HG03196 (cell line): ENCODE measurements around the gene LRRC8A.
A peak's percentile ranks its signal among the peaks of the same experiment; 100 is the strongest.

Source experiments
- ATAC-seq: cut with Tn5 transposase; IDR thresholded peaks from one replicate; pipeline ENCODE4 v1.9.1; 2021; ENCODE audit not compliant: unreplicated experiment

LRRC8A gene

GRCh38 chr9:128899566-128900322 lies 17.8 kb downstream of the LRRC8A start:
- ATAC-seq: no peak

GRCh38 chr9:128901379-128901778 lies 19.4 kb downstream of the LRRC8A start:
- no peak for ATAC-seq

DNA sequence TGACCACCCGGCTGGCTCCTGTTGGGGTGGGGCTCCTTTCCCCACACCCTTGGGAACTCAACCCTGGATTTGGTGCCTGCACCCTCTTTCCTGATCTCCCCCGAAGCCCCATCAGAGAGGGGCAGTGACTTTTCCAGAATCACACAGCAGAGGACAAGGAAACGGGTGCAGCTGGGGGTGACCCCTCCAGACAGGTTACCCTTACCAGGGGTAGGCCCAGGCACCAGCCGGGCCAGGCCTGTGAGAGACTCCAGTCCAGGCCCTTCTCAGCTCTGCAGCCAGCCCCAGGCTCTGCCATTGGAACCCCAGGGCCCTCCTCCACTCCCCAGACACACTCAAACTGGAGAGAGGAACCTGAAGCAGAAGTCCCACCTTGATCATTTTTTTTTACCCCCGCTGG lies 19.9 kb downstream of the LRRC8A start:
- ATAC-seq: peak; percentile 10

- peak; percentile 77 for ATAC-seq
These were observed 20.6 kb downstream of the LRRC8A start for GRCh38 chr9:128902351-128903078.

GRCh38 chr9:128903079-128903461 lies 21.1 kb downstream of the LRRC8A start:
- no peak for ATAC-seq

- no peak for ATAC-seq
These were observed 22.1 kb downstream of the LRRC8A start for GRCh38 chr9:128903871-128904620.

- no peak for ATAC-seq
These were observed 24.0 kb downstream of the LRRC8A start for GRCh38 chr9:128905964-128906363.

DNA sequence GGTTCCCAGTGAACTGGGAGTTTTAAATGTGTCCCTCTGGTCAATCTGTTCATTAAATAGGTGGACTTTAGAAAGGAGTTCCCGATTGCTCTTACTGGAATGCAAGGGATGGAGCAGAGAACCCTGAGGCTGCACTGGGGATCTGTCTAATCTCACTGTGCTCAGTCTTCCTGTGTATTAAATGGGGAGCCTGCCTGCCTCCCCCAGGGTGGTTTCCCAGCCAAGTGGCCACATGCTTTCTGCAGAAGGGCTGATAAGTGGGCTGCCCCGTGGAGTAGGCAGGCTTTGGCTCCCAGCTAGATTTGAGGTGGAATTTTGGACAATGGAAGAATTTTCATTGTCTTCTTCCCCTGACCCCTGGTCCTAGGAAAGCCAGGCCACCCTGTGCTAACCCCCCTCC lies 24.8 kb downstream of the LRRC8A start:
- ATAC-seq: no peak

DNA sequence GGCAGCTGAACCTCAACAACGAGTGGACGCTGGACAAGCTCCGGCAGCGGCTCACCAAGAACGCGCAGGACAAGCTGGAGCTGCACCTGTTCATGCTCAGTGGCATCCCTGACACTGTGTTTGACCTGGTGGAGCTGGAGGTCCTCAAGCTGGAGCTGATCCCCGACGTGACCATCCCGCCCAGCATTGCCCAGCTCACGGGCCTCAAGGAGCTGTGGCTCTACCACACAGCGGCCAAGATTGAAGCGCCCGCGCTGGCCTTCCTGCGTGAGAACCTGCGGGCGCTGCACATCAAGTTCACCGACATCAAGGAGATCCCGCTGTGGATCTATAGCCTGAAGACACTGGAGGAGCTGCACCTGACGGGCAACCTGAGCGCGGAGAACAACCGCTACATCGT lies 26.4 kb downstream of the LRRC8A start:
- no peak for ATAC-seq

GRCh38 chr9:128909859-128910258 lies 27.9 kb downstream of the LRRC8A start:
- ATAC-seq: no peak

DNA sequence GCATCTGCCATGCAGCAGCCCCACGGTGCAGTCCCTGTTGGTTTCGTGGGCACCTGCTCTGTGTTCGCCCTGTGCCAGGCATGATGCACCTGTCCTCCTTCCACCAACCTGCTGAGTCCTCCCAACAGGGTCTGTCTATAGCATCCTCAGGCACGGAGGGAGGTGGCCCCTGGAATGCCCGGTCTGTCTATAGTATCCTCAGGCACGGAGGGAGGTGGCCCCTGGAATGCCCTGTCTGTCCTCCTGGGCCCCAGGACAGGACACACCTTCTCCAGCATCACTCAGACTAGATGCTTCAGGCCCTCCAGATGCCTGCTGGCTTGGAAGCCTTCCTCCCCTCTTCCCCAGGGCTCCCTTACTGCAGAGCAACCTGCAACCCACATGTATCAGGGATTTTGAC lies 29.0 kb downstream of the LRRC8A start:
- ATAC-seq: no peak

- ATAC-seq: no peak
These were observed 29.6 kb downstream of the LRRC8A start for GRCh38 chr9:128911529-128912035.

DNA sequence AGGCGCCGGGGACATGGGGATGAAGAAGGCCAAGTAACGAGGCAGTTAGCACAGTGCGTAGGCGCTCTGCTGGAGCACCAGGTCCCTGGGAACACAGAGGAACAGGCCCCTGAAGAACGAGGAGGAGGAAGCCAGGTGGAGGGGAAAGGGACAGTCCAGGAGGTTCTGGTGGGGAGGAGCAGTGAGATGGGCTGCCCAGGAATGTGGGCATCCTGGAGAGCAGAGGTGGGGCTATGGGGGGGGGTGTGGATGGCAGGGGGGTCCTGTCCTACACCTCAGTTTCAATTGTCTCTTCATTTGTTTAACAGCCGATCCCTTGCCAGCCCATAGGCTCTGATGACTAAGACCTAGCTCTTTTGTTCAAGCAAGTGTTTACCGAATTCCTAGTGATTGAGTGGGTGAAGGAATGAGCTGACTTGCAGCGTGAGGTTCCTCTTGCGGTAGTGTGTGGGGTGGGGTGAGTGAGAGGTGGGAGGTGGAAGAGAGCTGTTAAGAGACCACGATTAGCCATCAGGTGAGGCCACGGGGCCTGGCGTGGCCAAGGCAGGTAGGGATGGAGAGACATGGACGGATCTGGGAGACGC lies 30.4 kb downstream of the LRRC8A start:
- no peak for ATAC-seq

DNA sequence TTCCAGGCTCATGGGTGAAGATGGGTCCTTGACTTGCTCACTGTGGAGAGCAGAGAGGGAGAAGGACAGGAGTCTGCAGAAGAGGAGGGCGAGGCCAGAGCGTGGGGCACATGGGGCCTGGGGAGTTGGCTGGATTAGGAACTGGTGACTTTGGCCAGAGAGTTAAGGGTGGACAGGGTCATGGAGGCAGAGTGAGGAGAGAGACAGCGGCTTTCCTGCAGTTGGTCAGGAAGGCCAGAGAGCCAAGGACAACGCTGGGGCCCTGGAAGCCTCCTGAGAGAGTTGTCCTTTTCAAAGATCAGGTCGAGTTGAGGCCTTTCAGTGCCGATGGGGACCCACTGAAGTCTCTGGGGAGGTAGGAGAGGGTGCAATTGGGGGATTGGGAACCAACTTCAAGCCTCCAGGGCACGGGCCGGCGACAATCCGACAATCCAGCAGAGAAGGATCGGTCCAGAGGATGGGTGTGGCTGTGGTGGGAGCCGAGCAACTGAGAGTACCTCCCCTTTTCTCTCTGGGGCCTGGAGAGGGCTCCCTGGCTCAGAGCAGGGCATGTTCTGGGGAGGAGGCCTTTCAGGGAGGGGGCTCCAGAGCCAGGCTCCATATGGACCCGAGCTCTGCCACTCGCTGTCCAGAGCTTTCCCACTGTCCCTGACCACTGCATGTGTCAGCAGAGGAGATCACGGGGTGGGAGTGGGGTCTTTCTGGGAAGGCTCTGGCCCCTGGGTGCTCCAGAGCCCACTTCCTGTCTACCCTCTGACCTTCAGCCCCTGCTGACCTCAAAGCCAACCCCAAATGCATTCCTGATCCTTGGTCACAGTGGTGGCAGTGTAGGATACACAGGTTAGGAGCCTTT lies 31.3 kb downstream of the LRRC8A start:
- no peak for ATAC-seq

GRCh38 chr9:128913995-128914772 lies 32.3 kb downstream of the LRRC8A start:
- ATAC-seq: no peak

DNA sequence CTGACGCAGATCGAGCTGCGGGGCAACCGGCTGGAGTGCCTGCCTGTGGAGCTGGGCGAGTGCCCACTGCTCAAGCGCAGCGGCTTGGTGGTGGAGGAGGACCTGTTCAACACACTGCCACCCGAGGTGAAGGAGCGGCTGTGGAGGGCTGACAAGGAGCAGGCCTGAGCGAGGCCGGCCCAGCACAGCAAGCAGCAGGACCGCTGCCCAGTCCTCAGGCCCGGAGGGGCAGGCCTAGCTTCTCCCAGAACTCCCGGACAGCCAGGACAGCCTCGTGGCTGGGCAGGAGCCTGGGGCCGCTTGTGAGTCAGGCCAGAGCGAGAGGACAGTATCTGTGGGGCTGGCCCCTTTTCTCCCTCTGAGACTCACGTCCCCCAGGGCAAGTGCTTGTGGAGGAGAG lies 34.3 kb downstream of the LRRC8A start:
- ATAC-seq: no peak

- no peak for ATAC-seq
These were observed 34.8 kb downstream of the LRRC8A start for GRCh38 chr9:128916745-128917144.

GRCh38 chr9:128917151-128917849 lies 35.4 kb downstream of the LRRC8A start:
- no peak for ATAC-seq

DNA sequence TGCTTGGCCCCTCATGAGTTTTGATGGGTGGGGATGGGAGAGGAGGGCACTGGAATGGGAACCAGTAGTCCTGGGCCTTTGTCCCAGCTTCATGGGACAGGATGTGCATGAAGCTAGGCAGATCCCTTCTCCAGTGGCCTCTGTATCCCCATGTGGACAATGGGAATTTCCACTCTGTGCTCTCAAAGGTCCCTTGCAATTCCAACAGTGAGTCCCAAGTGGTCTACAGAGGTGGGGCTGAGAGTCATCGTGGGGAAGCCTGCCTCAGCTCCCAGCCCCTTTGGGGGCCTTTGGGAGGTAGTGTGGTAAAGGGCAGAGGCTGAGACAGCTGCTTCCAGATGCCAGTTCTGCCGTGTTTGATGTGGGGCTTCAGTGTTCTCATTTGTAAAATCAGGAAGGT lies 37.0 kb downstream of the LRRC8A start:
- no peak for ATAC-seq
